ENCODE data around the gene MYO1C. TPM values are rescaled to one million over a fixed set of nuclear protein-coding genes. Genes with fewer than 3 reads are reported as not detected.

The MYO1C gene
- total RNA-seq, 1 experiment from 2014 or later = 251 TPM

GRCh38 chr17:1442187-1442586 is 50.3 kb downstream of the MYO1C start:
- in situ Hi-C loops (cut with HindIII; ENCODE audit: low pct_unique_long_range_greater_than_20kb, low sequenced_read_pairs) (no loop called here), intact Hi-C loops (cut with micrococcal nuclease; ENCODE audit: unreplicated experiment) (no loop called here)
- DNase-seq (ENCODE audit: low read depth, low spot score) (no peak), ATAC-seq (no peak)
- Histone ChIP-seq H3K4me1 (ENCODE audit: control insufficient read depth, insufficient read depth, low read length) (peaks cover 6% of the 10 kb centered on the region; the same call in 1 of the 2 replicates), H3K4me3 (ENCODE audit: low read depth in 2 of 2, low read length in 2 of 2) (no peak overlapping the region), H3K9me3 (ENCODE audit: control insufficient read depth, insufficient read depth, low read depth, low read length) (no peaks in the 10 kb centered on the region), H3K36me3 (ENCODE audit: control insufficient read depth, insufficient read depth, low read length) (no peaks in the 10 kb centered on the region), H3K27me3 (ENCODE audit: control insufficient read depth, insufficient read depth, low read length) (no peaks in the 10 kb centered on the region), H3K27ac (ENCODE audit: low read length) (no peak overlapping the region)
- ChIA-PET POLR2A (no interaction called here), CTCF (no interaction called here)
- TF ChIP-seq POLR2AphosphoS5 (IDR thresholded peaks at IDR 0.05; ENCODE audit: low read depth, low read length) (no peak), SIN3A (IDR thresholded peaks at IDR 0.05; ENCODE audit: borderline replicate concordance, insufficient read depth, low read depth, low read length) (no peak), TCF7L2 (IDR thresholded peaks at IDR 0.05; ENCODE audit: low read depth, low read length) (no peak), REST (IDR thresholded peaks at IDR 0.05; ENCODE audit: insufficient read depth in 1 of 2, low read depth in 2 of 2, low read length in 1 of 2) (no peak)
- TF ChIP-seq, protein P1, sequence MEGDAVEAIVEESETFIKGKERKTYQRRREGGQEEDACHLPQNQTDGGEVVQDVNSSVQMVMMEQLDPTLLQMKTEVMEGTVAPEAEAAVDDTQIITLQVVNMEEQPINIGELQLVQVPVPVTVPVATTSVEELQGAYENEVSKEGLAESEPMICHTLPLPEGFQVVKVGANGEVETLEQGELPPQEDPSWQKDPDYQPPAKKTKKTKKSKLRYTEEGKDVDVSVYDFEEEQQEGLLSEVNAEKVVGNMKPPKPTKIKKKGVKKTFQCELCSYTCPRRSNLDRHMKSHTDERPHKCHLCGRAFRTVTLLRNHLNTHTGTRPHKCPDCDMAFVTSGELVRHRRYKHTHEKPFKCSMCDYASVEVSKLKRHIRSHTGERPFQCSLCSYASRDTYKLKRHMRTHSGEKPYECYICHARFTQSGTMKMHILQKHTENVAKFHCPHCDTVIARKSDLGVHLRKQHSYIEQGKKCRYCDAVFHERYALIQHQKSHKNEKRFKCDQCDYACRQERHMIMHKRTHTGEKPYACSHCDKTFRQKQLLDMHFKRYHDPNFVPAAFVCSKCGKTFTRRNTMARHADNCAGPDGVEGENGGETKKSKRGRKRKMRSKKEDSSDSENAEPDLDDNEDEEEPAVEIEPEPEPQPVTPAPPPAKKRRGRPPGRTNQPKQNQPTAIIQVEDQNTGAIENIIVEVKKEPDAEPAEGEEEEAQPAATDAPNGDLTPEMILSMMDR (IDR thresholded peaks at IDR 0.05) = no peak
- no TSS peak for BruUV-seq (replicated peaks)

DNA sequence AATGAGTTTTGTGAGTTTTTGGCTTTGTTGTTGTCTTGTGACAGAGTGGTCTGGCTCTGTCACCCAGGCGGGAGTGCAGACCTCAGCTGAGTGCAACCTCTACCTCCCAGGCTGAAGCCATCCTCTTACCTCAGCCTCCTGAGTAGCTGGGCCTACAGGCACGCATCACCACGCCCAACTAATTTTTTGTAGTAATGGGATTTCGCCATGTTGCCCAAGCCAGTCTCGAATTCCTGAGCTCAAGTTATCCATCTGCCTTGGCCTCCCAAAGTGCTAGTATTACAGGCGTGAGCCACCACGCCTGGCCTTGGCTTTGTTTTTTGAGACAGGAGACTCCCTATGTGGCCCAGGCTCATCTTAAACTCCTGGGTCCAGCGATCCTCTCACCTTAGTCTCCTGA is 51.6 kb downstream of the MYO1C start:
- H3K9me3 ChIP-seq (ENCODE audit: control insufficient read depth, insufficient read depth, low read depth, low read length) = no peaks in the 10 kb centered on the region
- POLR2A ChIA-PET = no interaction called here
- BruUV-seq (replicated peaks) = no TSS peak
- intact Hi-C loops (cut with micrococcal nuclease; ENCODE audit: unreplicated experiment) (no loop called here), in situ Hi-C loops (cut with HindIII; ENCODE audit: low pct_unique_long_range_greater_than_20kb, low sequenced_read_pairs) (no loop called here)
- peaks cover 5% of the 10 kb centered on the region; the same call in 1 of the 2 replicates for H3K4me1 ChIP-seq (ENCODE audit: control insufficient read depth, insufficient read depth, low read length)
- no peak overlapping the region for H3K27ac ChIP-seq (ENCODE audit: low read length)
- CTCF ChIA-PET = interaction anchor here (0.5 kb wide), 1 partner anchor 7 kb away, joined by 7 read pairs; no protein-coding TSS in a partner anchor
- DNase-seq (ENCODE audit: low read depth, low spot score) (no peak), ATAC-seq (no peak; the same call in 1 of the 2 replicates)
- TF ChIP-seq POLR2AphosphoS5 (IDR thresholded peaks at IDR 0.05; ENCODE audit: low read depth, low read length) (no peak), TCF7L2 (IDR thresholded peaks at IDR 0.05; ENCODE audit: low read depth, low read length) (no peak), REST (IDR thresholded peaks at IDR 0.05; ENCODE audit: insufficient read depth in 1 of 2, low read depth in 2 of 2, low read length in 1 of 2) (no peak), SIN3A (IDR thresholded peaks at IDR 0.05; ENCODE audit: borderline replicate concordance, insufficient read depth, low read depth, low read length) (no peak)
- TF ChIP-seq, protein P1 (IDR thresholded peaks at IDR 0.05) = no peak
- H3K36me3 ChIP-seq (ENCODE audit: control insufficient read depth, insufficient read depth, low read length) = peaks cover 6% of the 10 kb centered on the region; the same call in 1 of the 2 replicates
- no peak overlapping the region for H3K4me3 ChIP-seq (ENCODE audit: low read depth in 2 of 2, low read length in 2 of 2)
- H3K27me3 ChIP-seq (ENCODE audit: control insufficient read depth, insufficient read depth, low read length) = no peaks in the 10 kb centered on the region
